NB4 (cell line): ENCODE measurements around the gene PDE11A.

Source experiments
- DNase-seq: peaks from one replicate; pipeline ENCODE4 v3.0.0; 2010; ENCODE audit warnings: low read depth
- H3K4me3 ChIP-seq: one replicate; pipeline ENCODE4 v1.5.1; 2011; ENCODE audit warnings: mild to moderate bottlenecking, low read depth, low read length, moderate library complexity
- MYC ChIP-seq: IDR thresholded peaks from 2 replicates; pipeline ENCODE4 v1.6.1; 2011; ENCODE audit warnings: low read depth, low read length
- POLR2A ChIP-seq: IDR thresholded peaks from 2 replicates; pipeline ENCODE4 v1.6.1; 2011; ENCODE audit warnings: mild to moderate bottlenecking; ENCODE audit not compliant: insufficient read length; ENCODE audit errors: extremely low read depth
- TF ChIP-seq, protein P1 (sequence below): IDR thresholded peaks from one replicate; pipeline ENCODE4 v1.5.1; 2012; ENCODE audit warnings: low read depth, low read length
- TF ChIP-seq, protein P2 (sequence below): IDR thresholded peaks from 2 replicates; pipeline ENCODE4 v1.6.1; 2011; ENCODE audit warnings: low read depth, low read length

Gene PDE11A

DNA sequence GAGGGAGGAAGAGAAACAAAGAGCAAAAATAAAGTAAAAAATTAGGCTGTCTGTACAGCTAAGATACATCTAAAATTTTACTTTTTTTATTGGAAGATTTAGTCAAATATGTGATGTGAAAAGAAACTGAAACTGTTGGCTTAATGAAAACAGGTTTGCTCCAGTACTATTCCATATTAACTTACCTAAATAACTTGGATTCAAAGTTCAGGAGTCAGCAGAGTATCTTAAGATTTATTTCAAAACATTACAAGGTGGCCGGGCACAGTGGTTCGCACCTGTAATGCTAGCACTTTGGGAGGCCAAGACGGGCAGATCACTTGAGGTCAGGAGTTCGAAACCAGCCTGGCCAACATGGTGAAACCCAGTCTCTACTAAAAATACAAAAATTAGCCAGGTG, 197.9 kb downstream of the PDE11A start:
- no peak overlapping the region for H3K4me3 ChIP-seq
- TF ChIP-seq, protein P1, sequence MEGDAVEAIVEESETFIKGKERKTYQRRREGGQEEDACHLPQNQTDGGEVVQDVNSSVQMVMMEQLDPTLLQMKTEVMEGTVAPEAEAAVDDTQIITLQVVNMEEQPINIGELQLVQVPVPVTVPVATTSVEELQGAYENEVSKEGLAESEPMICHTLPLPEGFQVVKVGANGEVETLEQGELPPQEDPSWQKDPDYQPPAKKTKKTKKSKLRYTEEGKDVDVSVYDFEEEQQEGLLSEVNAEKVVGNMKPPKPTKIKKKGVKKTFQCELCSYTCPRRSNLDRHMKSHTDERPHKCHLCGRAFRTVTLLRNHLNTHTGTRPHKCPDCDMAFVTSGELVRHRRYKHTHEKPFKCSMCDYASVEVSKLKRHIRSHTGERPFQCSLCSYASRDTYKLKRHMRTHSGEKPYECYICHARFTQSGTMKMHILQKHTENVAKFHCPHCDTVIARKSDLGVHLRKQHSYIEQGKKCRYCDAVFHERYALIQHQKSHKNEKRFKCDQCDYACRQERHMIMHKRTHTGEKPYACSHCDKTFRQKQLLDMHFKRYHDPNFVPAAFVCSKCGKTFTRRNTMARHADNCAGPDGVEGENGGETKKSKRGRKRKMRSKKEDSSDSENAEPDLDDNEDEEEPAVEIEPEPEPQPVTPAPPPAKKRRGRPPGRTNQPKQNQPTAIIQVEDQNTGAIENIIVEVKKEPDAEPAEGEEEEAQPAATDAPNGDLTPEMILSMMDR = no peak
- TF ChIP-seq MYC (no peak), POLR2A (no peak)
- TF ChIP-seq, protein P2, sequence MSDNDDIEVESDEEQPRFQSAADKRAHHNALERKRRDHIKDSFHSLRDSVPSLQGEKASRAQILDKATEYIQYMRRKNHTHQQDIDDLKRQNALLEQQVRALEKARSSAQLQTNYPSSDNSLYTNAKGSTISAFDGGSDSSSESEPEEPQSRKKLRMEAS = no peak
- DNase-seq = no peak

DNA sequence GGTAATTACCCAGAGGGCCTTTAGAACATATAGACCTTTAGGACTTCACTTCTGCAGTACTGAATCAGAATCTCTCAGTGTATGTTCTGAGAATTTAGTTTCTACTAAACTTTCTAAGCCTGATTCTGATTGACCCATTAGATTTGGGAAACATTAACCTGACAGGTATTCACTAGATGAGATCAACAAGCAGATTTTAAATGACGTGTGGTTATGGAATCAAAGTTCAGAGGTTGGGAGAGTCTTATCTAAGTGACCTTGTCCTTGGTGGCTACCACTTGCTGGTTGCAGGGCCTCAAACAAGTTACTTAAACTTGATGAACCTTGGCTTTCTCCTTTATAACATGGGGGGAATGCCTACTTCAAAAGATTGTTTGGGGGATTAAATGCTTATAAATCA, 198.7 kb downstream of the PDE11A start:
- DNase-seq = no peak
- TF ChIP-seq POLR2A (no peak), MYC (no peak)
- TF ChIP-seq, protein P2 = no peak
- TF ChIP-seq, protein P1 = no peak
- H3K4me3 ChIP-seq = no peak overlapping the region

DNA sequence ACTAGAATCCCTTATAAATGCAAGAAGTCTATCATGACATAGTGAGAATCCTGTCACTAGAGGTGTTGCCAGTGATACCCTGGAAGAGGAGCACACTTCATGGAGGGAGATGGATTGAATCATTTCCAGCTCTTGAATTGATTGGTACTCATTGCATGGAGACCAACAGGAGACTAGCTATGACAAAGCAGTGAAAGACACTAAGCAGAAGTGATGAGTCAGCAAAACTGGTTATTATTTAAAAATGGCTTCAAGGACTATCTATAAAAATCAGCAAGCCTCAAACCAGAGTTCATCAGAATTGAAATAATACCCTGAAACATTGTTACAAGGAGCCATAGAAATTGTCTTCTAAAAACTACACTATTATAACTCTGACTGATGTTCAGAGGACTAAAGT, 200.3 kb downstream of the PDE11A start:
- TF ChIP-seq, protein P1 = no peak
- TF ChIP-seq, protein P2 = no peak
- TF ChIP-seq MYC (no peak), POLR2A (no peak)
- DNase-seq = no peak

DNA sequence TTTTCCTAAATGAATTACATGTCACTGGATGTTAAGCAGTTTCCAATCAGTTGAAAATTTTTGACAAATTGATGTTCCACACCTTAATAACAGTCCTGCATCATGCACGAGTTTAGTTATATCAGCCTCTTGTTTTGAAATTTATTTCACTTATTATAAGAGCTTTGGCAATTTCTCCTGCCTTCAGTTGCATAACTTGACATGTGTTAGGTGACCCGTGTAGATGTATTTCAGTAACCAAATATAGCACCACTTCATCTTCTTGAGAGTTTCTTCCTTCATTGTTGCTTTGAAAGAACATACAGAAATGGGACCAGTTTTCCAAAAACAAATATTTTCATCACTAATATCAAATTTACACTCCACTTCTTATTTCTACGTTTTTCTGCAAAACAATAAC, 202.7 kb downstream of the PDE11A start:
- no peak for DNase-seq
- TF ChIP-seq MYC (no peak), POLR2A (no peak)
- TF ChIP-seq, protein P2 = no peak
- TF ChIP-seq, protein P1 = no peak
- H3K4me3 ChIP-seq = no peak overlapping the region

More for the DNA sequence above, 200.3 kb downstream of the PDE11A start:
- H3K4me3 ChIP-seq = no peak overlapping the region

DNA sequence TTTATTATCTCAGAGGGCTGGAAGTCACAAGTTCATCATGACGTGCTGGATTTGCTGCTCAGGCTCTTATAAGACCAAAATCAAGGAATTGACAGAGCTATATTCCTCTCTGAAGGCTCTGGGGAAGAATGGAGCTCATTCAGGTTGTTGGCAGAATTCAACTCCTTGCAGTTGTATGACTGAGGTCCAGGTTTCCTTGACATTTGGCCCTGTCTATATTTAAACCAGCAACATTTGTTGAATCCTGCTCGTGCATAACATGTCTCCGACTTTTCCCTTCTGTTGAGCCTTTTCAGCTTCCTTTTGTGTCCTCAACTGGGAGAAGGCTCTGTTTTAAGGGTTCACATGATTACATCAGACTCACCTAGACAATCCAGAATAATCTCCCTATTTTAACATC, 203.4 kb downstream of the PDE11A start:
- no peak overlapping the region for H3K4me3 ChIP-seq
- DNase-seq = no peak
- TF ChIP-seq MYC (no peak), POLR2A (no peak)
- TF ChIP-seq, protein P2 = no peak
- TF ChIP-seq, protein P1 = no peak

DNA sequence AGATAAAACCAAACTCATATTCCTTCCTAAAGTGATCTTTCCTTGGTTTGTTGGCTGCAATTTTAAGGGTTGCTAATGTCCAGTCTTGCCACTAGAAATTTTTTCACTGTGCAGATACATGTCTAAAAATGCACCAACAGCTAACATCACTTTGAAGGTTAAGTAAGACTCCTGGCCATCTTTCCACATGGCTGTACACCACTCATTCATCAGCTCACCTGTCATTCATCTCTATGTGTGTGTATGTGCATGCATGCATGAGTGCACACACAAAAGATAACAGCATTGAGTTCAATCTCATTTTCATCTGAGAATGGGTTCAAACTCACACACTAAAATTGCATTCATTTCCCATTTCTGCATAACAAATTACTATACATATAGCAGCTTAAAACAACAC, 203.8 kb downstream of the PDE11A start:
- no peak overlapping the region for H3K4me3 ChIP-seq
- no peak for DNase-seq
- TF ChIP-seq, protein P2 = no peak
